ENCODE results near the gene BCAP31. TPM values are rescaled to one million over a fixed set of nuclear protein-coding genes. Genes with fewer than 3 reads are reported as not detected.

BCAP31 gene
- total and polyA plus RNA-seq, 12 donors, result 70.2 to 164 (median 85.4) TPM

DNA sequence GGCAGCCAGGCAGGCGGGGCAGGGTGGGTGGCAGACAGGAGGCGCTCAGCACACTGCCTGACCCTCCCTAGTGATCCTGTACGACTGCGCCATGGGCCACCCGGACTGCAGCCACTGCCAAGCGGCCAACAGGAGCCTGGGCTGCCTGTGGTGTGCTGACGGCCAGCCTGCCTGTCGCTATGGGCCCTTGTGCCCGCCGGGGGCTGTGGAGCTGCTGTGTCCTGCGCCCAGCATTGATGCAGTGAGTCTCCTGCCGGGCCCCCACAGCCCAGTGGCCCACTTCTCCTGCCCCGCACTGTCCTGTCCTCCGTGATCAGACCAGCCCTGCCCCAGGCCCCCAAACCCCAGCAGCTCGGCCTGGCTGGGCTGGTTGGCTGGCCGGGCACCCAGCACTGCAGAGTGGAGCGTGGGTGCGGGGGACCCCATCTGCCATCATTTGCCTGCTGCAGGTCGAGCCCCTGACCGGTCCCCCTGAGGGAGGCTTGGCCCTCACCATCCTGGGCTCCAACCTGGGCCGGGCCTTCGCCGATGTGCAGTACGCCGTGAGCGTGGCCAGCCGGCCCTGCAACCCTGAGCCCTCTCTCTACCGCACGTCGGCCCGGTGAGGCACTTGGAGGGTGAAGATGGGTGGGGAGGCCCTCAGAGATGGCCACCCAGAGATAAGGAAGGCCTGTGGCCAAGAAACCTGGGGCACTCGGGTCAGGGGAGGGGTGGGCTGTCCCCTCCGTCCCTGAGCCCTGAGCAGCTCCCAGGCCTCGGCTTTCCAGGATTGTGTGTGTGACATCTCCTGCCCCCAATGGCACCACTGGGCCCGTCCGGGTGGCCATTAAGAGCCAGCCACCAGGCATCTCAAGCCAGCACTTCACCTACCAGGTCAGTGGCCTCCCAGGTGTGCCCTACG lies 47.5 kb upstream of the BCAP31 start:
- no peak for DNase-seq
- Histone ChIP-seq H3K27me3 (no peaks in the 10 kb centered on the region), H3K4me1 (no peaks in the 10 kb centered on the region), H3K27ac (no peak overlapping the region), H3K4me3 (no peak overlapping the region), H3K9me3 (no peaks in the 10 kb centered on the region), H3K36me3 (no peaks in the 10 kb centered on the region)
- ATAC-seq, result no peak
- intact Hi-C loops (cut with DNase I), result no loop called here
- WGBS, 2 donors, result 90 to 93% methylated on average over 31 to 37 of the region's 37 CpGs
- TF ChIP-seq CTCF (IDR thresholded peaks at IDR 0.05), result no peak

GRCh38 chrX:153770601-153771414 lies 46.6 kb upstream of the BCAP31 start:
- no peak for TF ChIP-seq CTCF (IDR thresholded peaks at IDR 0.05)
- peaks cover 0 to 5% (median 3%) of the 10 kb centered on the region in 9 donors for H3K4me1 ChIP-seq
- H3K36me3 ChIP-seq, result no peaks in the 10 kb centered on the region
- H3K27me3 ChIP-seq, result peaks cover 0 to 3% (median 0%) of the 10 kb centered on the region in 7 donors
- no peaks in the 10 kb centered on the region for H3K9me3 ChIP-seq
- DNase-seq, result no peak
- no peak overlapping the region for H3K27ac ChIP-seq
- intact Hi-C loops (cut with DNase I), result no loop called here
- no peak for ATAC-seq
- 93% methylated on average over 17 to 18 of the region's 18 CpGs for WGBS, 2 donors
- no peak overlapping the region for H3K4me3 ChIP-seq

DNA sequence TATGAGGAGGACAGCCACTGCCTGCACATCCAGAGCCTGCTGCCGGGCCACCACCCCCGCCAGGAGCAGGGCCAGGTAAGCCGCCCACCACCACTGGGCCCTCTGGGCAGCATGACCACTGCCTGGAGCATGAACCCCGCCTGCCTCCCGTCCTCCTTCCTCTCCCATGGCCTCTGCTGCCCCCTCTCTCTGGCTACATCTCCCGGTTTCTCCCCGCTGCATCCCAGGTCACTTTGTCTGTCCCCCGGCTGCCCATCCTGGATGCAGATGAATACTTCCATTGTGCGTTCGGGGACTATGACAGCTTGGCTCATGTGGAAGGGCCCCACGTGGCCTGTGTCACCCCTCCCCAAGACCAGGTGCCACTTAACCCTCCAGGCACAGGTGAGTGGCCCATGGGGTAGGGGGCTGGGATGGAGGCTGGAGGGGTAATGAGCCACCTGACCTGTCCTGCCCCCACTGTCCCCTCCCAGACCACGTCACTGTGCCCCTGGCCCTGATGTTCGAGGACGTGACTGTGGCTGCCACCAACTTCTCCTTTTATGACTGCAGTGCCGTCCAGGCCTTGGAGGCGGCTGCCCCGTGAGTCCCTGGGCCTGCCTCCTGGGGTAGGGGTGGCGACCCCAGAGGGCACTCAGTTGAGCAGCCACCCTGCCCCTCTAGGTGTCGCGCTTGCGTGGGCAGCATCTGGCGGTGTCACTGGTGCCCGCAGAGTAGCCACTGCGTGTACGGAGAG lies 45.8 kb upstream of the BCAP31 start:
- ATAC-seq (no peak), DNase-seq (peak in 1 of 2 donors; percentile 1)
- H3K4me3 ChIP-seq, result no peak overlapping the region
- intact Hi-C loops (cut with DNase I), result loop anchor here in 2 of 10 donors (5.0 to 10.0 kb wide), 2 partner anchors 182 to 185 kb away; no protein-coding TSS in a partner anchor
- TF ChIP-seq CTCF (IDR thresholded peaks at IDR 0.05), result no peak
- peaks cover 0 to 13% (median 9%) of the 10 kb centered on the region in 9 donors for H3K4me1 ChIP-seq
- H3K9me3 ChIP-seq, result no peaks in the 10 kb centered on the region
- H3K27ac ChIP-seq, result no peak overlapping the region
- no peaks in the 10 kb centered on the region for H3K36me3 ChIP-seq
- 86 to 91% methylated on average over 20 to 23 of the region's 25 CpGs for WGBS, 2 donors
- H3K27me3 ChIP-seq, result peaks cover 0 to 5% (median 0%) of the 10 kb centered on the region in 7 donors
